ENCODE results near the gene LIPH.

The LIPH gene

GRCh38 chr3:185549122-185549521 lies 3.3 kb downstream of the LIPH start:
- Histone ChIP-seq H3K27ac (no peak overlapping the region), H3K27me3 (no peaks in the 10 kb centered on the region), H3K4me3 (ENCODE audit: low read depth in 1 of 2, low read length in 1 of 2) (no peak overlapping the region), H3K36me3 (no peaks in the 10 kb centered on the region), H3K4me1 (ENCODE audit: control insufficient read depth in 1 of 2, insufficient read depth in 1 of 2, low read depth in 1 of 2, low read length in 1 of 2) (no peaks in the 10 kb centered on the region), H3K9me3 (no peaks in the 10 kb centered on the region)
- no peak for TF ChIP-seq CTCF (IDR thresholded peaks at IDR 0.05)

- H3K27me3 ChIP-seq, result no peaks in the 10 kb centered on the region
- no peak for TF ChIP-seq CTCF (IDR thresholded peaks at IDR 0.05)
- H3K9me3 ChIP-seq, result no peaks in the 10 kb centered on the region
- no peak overlapping the region for H3K27ac ChIP-seq
- H3K4me1 ChIP-seq (ENCODE audit: control insufficient read depth in 1 of 2, insufficient read depth in 1 of 2, low read depth in 1 of 2, low read length in 1 of 2), result peaks cover 6 to 9% of the 10 kb centered on the region in 2 experiments
- H3K4me3 ChIP-seq (ENCODE audit: low read depth in 1 of 2, low read length in 1 of 2), result no peak overlapping the region
- no peaks in the 10 kb centered on the region for H3K36me3 ChIP-seq
Observed at GRCh38 chr3:185540695-185541094, 11.7 kb downstream of the LIPH start.

- no peaks in the 10 kb centered on the region for H3K27me3 ChIP-seq
- H3K27ac ChIP-seq, result no peak overlapping the region
- no peak for TF ChIP-seq CTCF (IDR thresholded peaks at IDR 0.05)
- H3K36me3 ChIP-seq, result no peaks in the 10 kb centered on the region
- no peak overlapping the region for H3K4me3 ChIP-seq (ENCODE audit: low read depth in 1 of 2, low read length in 1 of 2)
- H3K9me3 ChIP-seq, result no peaks in the 10 kb centered on the region
- peaks cover 6 to 9% of the 10 kb centered on the region in 2 experiments for H3K4me1 ChIP-seq (ENCODE audit: control insufficient read depth in 1 of 2, insufficient read depth in 1 of 2, low read depth in 1 of 2, low read length in 1 of 2)
Observed at GRCh38 chr3:185539934-185540333, 12.5 kb downstream of the LIPH start.

GRCh38 chr3:185537369-185537970 lies 14.9 kb downstream of the LIPH start:
- TF ChIP-seq CTCF (IDR thresholded peaks at IDR 0.05), result no peak
- Histone ChIP-seq H3K4me3 (ENCODE audit: low read depth in 1 of 2, low read length in 1 of 2) (peak overlapping the region in 1 of 2 experiments; percentile 0), H3K27me3 (no peaks in the 10 kb centered on the region), H3K9me3 (no peaks in the 10 kb centered on the region), H3K27ac (no peak overlapping the region), H3K4me1 (ENCODE audit: control insufficient read depth in 1 of 2, insufficient read depth in 1 of 2, low read depth in 1 of 2, low read length in 1 of 2) (peaks cover 6 to 9% of the 10 kb centered on the region in 2 experiments), H3K36me3 (no peaks in the 10 kb centered on the region)

- no peaks in the 10 kb centered on the region for H3K9me3 ChIP-seq
- peaks cover 6 to 9% of the 10 kb centered on the region in 2 experiments for H3K4me1 ChIP-seq (ENCODE audit: control insufficient read depth in 1 of 2, insufficient read depth in 1 of 2, low read depth in 1 of 2, low read length in 1 of 2)
- no peak overlapping the region for H3K27ac ChIP-seq
- H3K36me3 ChIP-seq, result no peaks in the 10 kb centered on the region
- no peak overlapping the region for H3K4me3 ChIP-seq (ENCODE audit: low read depth in 1 of 2, low read length in 1 of 2)
- no peaks in the 10 kb centered on the region for H3K27me3 ChIP-seq
- no peak for TF ChIP-seq CTCF (IDR thresholded peaks at IDR 0.05)
Observed at GRCh38 chr3:185534511-185534910, 17.9 kb downstream of the LIPH start.
